Fibroblast of lung (primary cell): ENCODE data around the gene DNAJB2. TPM values are rescaled to one million over a fixed set of nuclear protein-coding genes. Genes with fewer than 3 reads are reported as not detected.

Source experiments
- DNase-seq, 2 donors: peaks; one replicate each; pipeline versions ENCODE4 v3.0.0 to v3.0.0-alpha.2; 2010; ENCODE audit warnings: low read depth in 2 of 2
- H2AFZ ChIP-seq: 2 replicates; pipeline ENCODE4 v1.5.1; 2012; ENCODE audit warnings: low read length, control low read depth, inconsistent platforms
- H3K27ac ChIP-seq: 2 replicates; pipeline ENCODE4 v1.5.1; 2011; ENCODE audit warnings: low read length, control low read depth; ENCODE audit not compliant: insufficient read depth
- H3K27me3 ChIP-seq: 2 replicates; pipeline ENCODE4 v1.5.1; 2011; ENCODE audit warnings: mild to moderate bottlenecking, low read length; ENCODE audit not compliant: control insufficient read depth, insufficient read depth
- H3K36me3 ChIP-seq: 2 replicates; pipeline ENCODE4 v1.5.1; 2011; ENCODE audit warnings: low read length; ENCODE audit not compliant: control insufficient read depth, insufficient read depth
- H3K4me1 ChIP-seq: 2 replicates; pipeline ENCODE4 v1.5.1; 2011; ENCODE audit warnings: low read length; ENCODE audit not compliant: control insufficient read depth, insufficient read depth; ENCODE audit errors: extremely low read depth
- H3K4me2 ChIP-seq: 2 replicates; pipeline ENCODE4 v1.5.1; 2011; ENCODE audit warnings: low read length, control low read depth; ENCODE audit not compliant: insufficient read depth; ENCODE audit errors: extremely low read depth
- H3K4me3 ChIP-seq, 4 experiments: fragments of 200-600 bp in 1 of 4; sonication (generic) in 1 of 4; replicated peaks in 1 of 4; 2 replicates each; pipeline ENCODE4 v1.5.1; 2011 to 2016; ENCODE audit warnings: low read length in 4 of 4, low read depth in 3 of 4, mild to moderate bottlenecking in 3 of 4, control low read depth in 2 of 4, inconsistent platforms in 1 of 4, mixed read lengths in 1 of 4; ENCODE audit not compliant: insufficient read depth in 1 of 4; ENCODE audit errors: control extremely low read depth in 1 of 4
- H3K79me2 ChIP-seq: 2 replicates; pipeline ENCODE4 v1.5.1; 2012; ENCODE audit warnings: mild to moderate bottlenecking, low read length, inconsistent platforms; ENCODE audit not compliant: control insufficient read depth, insufficient read depth
- H3K9ac ChIP-seq: 2 replicates; pipeline ENCODE4 v1.5.1; 2011; ENCODE audit warnings: mild to moderate bottlenecking, low read length, control low read depth; ENCODE audit not compliant: insufficient read depth
- H3K9me3 ChIP-seq: 2 replicates; pipeline ENCODE4 v1.5.1; 2012; ENCODE audit warnings: low read depth, low read length; ENCODE audit not compliant: control insufficient read depth, insufficient read depth
- H4K20me1 ChIP-seq: 2 replicates; pipeline ENCODE4 v1.5.1; 2011; ENCODE audit warnings: low read length; ENCODE audit not compliant: control insufficient read depth, insufficient read depth; ENCODE audit errors: extremely low read depth
- EZH2 ChIP-seq: IDR thresholded peaks from 2 replicates; pipeline ENCODE4 v1.5.1; 2012; ENCODE audit warnings: low read length, control low read depth, mild to moderate bottlenecking; ENCODE audit errors: missing control alignments
- polyA plus RNA-seq, 2 donors: library from polyadenylated mRNA; depleted of rRNA in 1 of 2; stranded (reverse) in 1 of 2; unstranded in 1 of 2; fragments of >200 nt; gene quantifications; 2 replicates each; pipeline ENCODE4 v1.2.1, GENCODE V29; 2011 to 2012; ENCODE audit warnings: missing spikeins in 1 of 2
- total RNA-seq: library from RNA; depleted of rRNA; stranded (reverse); fragments of >200 nt; gene quantifications from 2 replicates; pipeline ENCODE4 v1.2.1, GENCODE V29; 2014
- TF ChIP-seq, protein P1 (sequence below), 2 donors: IDR thresholded peaks in 1 of 2; conservative IDR thresholded peaks in 1 of 2; 1 replicate in 1 of 2; 2 replicates in 1 of 2; pipeline ENCODE4 v1.5.1; 2011 to 2012; ENCODE audit warnings: low read length in 2 of 2, control low read depth in 1 of 2, inconsistent platforms in 1 of 2, low read depth in 1 of 2, mild to moderate bottlenecking in 1 of 2

DNAJB2 gene
- total and polyA plus RNA-seq, 2 donors (not counting 1 experiment from before 2014, with no cell fraction given): 29.8 to 81.3 TPM

GRCh38 chr2:219282375-219282774 is 3.2 kb downstream of the DNAJB2 start:
- Histone ChIP-seq H3K27me3 (no peaks in the 10 kb centered on the region), H3K9ac (no peak overlapping the region), H3K9me3 (no peaks in the 10 kb centered on the region), H4K20me1 (no peaks in the 10 kb centered on the region), H3K4me3 (no peak overlapping the region), H3K79me2 (peaks cover 8% of the 10 kb centered on the region), H3K27ac (no peak overlapping the region), H2AFZ (no peak overlapping the region), H3K4me2 (no peak overlapping the region), H3K36me3 (peaks cover 30% of the 10 kb centered on the region), H3K4me1 (peaks cover 23% of the 10 kb centered on the region)
- DNase-seq: no peak
- TF ChIP-seq, protein P1, sequence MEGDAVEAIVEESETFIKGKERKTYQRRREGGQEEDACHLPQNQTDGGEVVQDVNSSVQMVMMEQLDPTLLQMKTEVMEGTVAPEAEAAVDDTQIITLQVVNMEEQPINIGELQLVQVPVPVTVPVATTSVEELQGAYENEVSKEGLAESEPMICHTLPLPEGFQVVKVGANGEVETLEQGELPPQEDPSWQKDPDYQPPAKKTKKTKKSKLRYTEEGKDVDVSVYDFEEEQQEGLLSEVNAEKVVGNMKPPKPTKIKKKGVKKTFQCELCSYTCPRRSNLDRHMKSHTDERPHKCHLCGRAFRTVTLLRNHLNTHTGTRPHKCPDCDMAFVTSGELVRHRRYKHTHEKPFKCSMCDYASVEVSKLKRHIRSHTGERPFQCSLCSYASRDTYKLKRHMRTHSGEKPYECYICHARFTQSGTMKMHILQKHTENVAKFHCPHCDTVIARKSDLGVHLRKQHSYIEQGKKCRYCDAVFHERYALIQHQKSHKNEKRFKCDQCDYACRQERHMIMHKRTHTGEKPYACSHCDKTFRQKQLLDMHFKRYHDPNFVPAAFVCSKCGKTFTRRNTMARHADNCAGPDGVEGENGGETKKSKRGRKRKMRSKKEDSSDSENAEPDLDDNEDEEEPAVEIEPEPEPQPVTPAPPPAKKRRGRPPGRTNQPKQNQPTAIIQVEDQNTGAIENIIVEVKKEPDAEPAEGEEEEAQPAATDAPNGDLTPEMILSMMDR (conservative IDR thresholded peaks at IDR 0.05 in 1 of 2, IDR thresholded peaks at IDR 0.05 in 1 of 2; ENCODE audit: low read depth in 1 of 2, low read length in 2 of 2): no peak
- TF ChIP-seq EZH2: no peak

GRCh38 chr2:219282943-219283581 is 3.9 kb downstream of the DNAJB2 start:
- no peak for DNase-seq
- H3K36me3 ChIP-seq: peaks cover 30% of the 10 kb centered on the region

GRCh38 chr2:219284501-219285372 is 5.6 kb downstream of the DNAJB2 start:
- peaks cover 8% of the 10 kb centered on the region for H3K79me2 ChIP-seq
- H3K36me3 ChIP-seq: peaks cover 30% of the 10 kb centered on the region
- no peak overlapping the region for H3K27ac ChIP-seq
- no peak overlapping the region for H3K4me2 ChIP-seq
- no peaks in the 10 kb centered on the region for H3K9me3 ChIP-seq
- no peaks in the 10 kb centered on the region for H4K20me1 ChIP-seq
- peaks cover 16% of the 10 kb centered on the region for H3K4me1 ChIP-seq
- TF ChIP-seq EZH2: no peak
- TF ChIP-seq, protein P1 (conservative IDR thresholded peaks at IDR 0.05 in 1 of 2, IDR thresholded peaks at IDR 0.05 in 1 of 2; ENCODE audit: low read depth in 1 of 2, low read length in 2 of 2): no peak
- no peak overlapping the region for H2AFZ ChIP-seq
- H3K4me3 ChIP-seq: no peak overlapping the region
- DNase-seq: no peak
- no peaks in the 10 kb centered on the region for H3K27me3 ChIP-seq
- no peak overlapping the region for H3K9ac ChIP-seq

More at GRCh38 chr2:219282943-219283581, 3.9 kb downstream of the DNAJB2 start:
- Histone ChIP-seq H3K9ac (no peak overlapping the region), H2AFZ (no peak overlapping the region), H3K79me2 (peaks cover 8% of the 10 kb centered on the region), H3K4me1 (peaks cover 19% of the 10 kb centered on the region), H3K27ac (no peak overlapping the region), H3K27me3 (no peaks in the 10 kb centered on the region), H3K4me2 (no peak overlapping the region), H4K20me1 (no peaks in the 10 kb centered on the region), H3K9me3 (no peaks in the 10 kb centered on the region), H3K4me3 (no peak overlapping the region)
- no peak for TF ChIP-seq EZH2
- TF ChIP-seq, protein P1 (conservative IDR thresholded peaks at IDR 0.05 in 1 of 2, IDR thresholded peaks at IDR 0.05 in 1 of 2; ENCODE audit: low read depth in 1 of 2, low read length in 2 of 2): no peak
